PC-3 (cell line): ENCODE results near the gene SPINK13. TPM values are rescaled to one million over a fixed set of nuclear protein-coding genes. Genes with fewer than 3 reads are reported as not detected.
A peak's percentile ranks its signal among the peaks of the same experiment; 100 is the strongest.

Experiments used
- ATAC-seq: fragments of 200-7000 bp; cut with Tn5 transposase; 2 replicates; pipeline ENCODE4 v1.9.1; 2020; ENCODE audit warnings: mild to moderate bottlenecking, moderate library complexity
- BruUV-seq: library from RNA; stranded (reverse); fragments of 400-500 nt; replicated peaks from 2 replicates; lab custom pipeline; 2021; lab: Mats Ljungman, UMichigan
- CTCF ChIA-PET: fragments of 300-600 bp; sonication (Branson Sonifier 250); formaldehyde crosslinking; loops from one replicate; lab custom pipeline; 2022; ENCODE audit warnings: antibody characterized with exemption; lab: Charles Lee
- POLR2A ChIA-PET: fragments of 300-600 bp; sonication (Branson Sonifier 250); formaldehyde crosslinking; loops from one replicate; lab custom pipeline; 2022; ENCODE audit warnings: antibody characterized with exemption; ENCODE audit not compliant: unreplicated experiment; lab: Charles Lee
- DNase-seq: peaks from one replicate; pipeline ENCODE4 v3.0.0-alpha.2; 2015
- H2AFZ ChIP-seq: fragments of 300-600 bp; sonication (generic); 2 replicates; pipeline ENCODE4 v1.6.0; 2016; ENCODE audit warnings: antibody characterized with exemption, low read length
- H3F3A ChIP-seq: fragments of 300-600 bp; sonication (generic); one replicate; pipeline ENCODE4 v1.6.0; 2017; ENCODE audit warnings: antibody characterized with exemption, low read length, control low read depth, mild to moderate bottlenecking; ENCODE audit not compliant: unreplicated experiment
- H3K27ac ChIP-seq: fragments of 300-600 bp; sonication (generic); 2 replicates; pipeline ENCODE4 v1.5.1; 2016; ENCODE audit warnings: mild to moderate bottlenecking, low read length
- H3K27me3 ChIP-seq: fragments of 300-600 bp; sonication (generic); 2 replicates; pipeline ENCODE4 v1.6.1; 2016; ENCODE audit warnings: low read length, mixed read lengths
- H3K36me3 ChIP-seq: fragments of 300-600 bp; sonication (generic); 2 replicates; pipeline ENCODE4 v1.6.1; 2016; ENCODE audit warnings: low read depth, mixed run types, low read length, mixed read lengths
- H3K4me1 ChIP-seq: fragments of 300-600 bp; sonication (generic); 2 replicates; pipeline ENCODE4 v1.5.1; 2016; ENCODE audit warnings: low read length; ENCODE audit not compliant: insufficient read depth
- H3K4me2 ChIP-seq: fragments of 300-600 bp; sonication (generic); 2 replicates; pipeline ENCODE4 v1.6.0; 2016; ENCODE audit warnings: low read length
- H3K4me3 ChIP-seq: fragments of 300-600 bp; sonication (generic); 2 replicates; pipeline ENCODE4 v1.5.1; 2016; ENCODE audit warnings: mild to moderate bottlenecking, low read length, mixed read lengths
- H3K79me2 ChIP-seq: fragments of 300-600 bp; sonication (generic); 2 replicates; pipeline ENCODE4 v1.6.1; 2017; ENCODE audit warnings: low read length, mixed read lengths
- H3K9ac ChIP-seq: fragments of 300-600 bp; sonication (generic); 2 replicates; pipeline ENCODE4 v1.6.0; 2016; ENCODE audit warnings: mild to moderate bottlenecking, low read length
- H3K9me2 ChIP-seq: fragments of 300-600 bp; sonication (generic); replicated peaks from 2 replicates; pipeline ENCODE4 v1.6.1; 2016; ENCODE audit warnings: mixed run types, low read length, mixed read lengths
- H3K9me3 ChIP-seq: fragments of 300-600 bp; sonication (generic); 2 replicates; pipeline ENCODE4 v1.6.1; 2016; ENCODE audit warnings: low read length, mixed read lengths
- H4K20me1 ChIP-seq: fragments of 300-600 bp; sonication (generic); 2 replicates; pipeline ENCODE4 v1.6.1; 2016; ENCODE audit warnings: low read length, mixed read lengths
- EZH2 ChIP-seq: fragments of 300-600 bp; sonication (generic); IDR thresholded peaks from one replicate; pipeline ENCODE4 v1.6.1; 2017; ENCODE audit warnings: antibody characterized with exemption, mild to moderate bottlenecking, low read length; ENCODE audit not compliant: unreplicated experiment
- EZH2phosphoT487 ChIP-seq: fragments of 300-600 bp; sonication (generic); IDR thresholded peaks from 2 replicates; pipeline ENCODE4 v1.6.1; 2018; ENCODE audit warnings: mild to moderate bottlenecking, antibody characterized with exemption, low read length, borderline replicate concordance
- intact Hi-C: fragments of 100-400 bp; cut with micrococcal nuclease; formaldehyde crosslinking; loops from 2 replicates; pipeline ENCODE4 v1.9.0; 2023
- total RNA-seq: library from RNA; depleted of rRNA; stranded (reverse); fragments of >200 nt; gene quantifications from 2 replicates; pipeline ENCODE4 v1.2.3, GENCODE V29; 2014
- TF ChIP-seq, protein P1 (sequence below): fragments of 300-600 bp; sonication (generic); conservative IDR thresholded peaks from 2 replicates; pipeline ENCODE4 v1.5.1; 2017; ENCODE audit warnings: antibody characterized with exemption, low read depth, mild to moderate bottlenecking, low read length

Gene SPINK13
- total RNA-seq, 1 experiment from 2014 or later = not detected

DNA sequence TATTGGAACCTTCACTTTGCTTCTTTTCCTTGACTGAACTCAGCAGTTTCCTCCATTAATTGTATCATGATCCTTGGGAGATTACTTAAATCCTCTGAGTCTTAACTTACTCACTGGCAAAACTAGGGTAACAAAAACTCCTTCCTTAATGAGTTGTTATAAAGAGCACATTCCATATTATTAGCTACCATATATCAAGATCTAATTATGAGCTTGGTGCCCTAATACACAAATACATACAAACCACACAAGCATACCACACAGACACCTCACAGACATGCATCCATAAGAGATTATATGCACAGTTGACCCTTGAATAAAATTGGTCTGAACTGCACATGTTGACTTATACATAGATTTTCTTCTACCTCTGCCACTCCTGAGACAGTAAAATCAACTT is 41.2 kb downstream of the SPINK13 start:
- H3K4me2 ChIP-seq = no peak overlapping the region
- no peaks in the 10 kb centered on the region for H3K9me3 ChIP-seq
- H3K9me2 ChIP-seq = no peaks in the 10 kb centered on the region
- H3K9ac ChIP-seq = no peak overlapping the region
- intact Hi-C loops = no loop called here
- no peak overlapping the region for H2AFZ ChIP-seq
- H3K4me1 ChIP-seq = peaks cover 10% of the 10 kb centered on the region; the same call in 1 of the 2 replicates
- no peaks in the 10 kb centered on the region for H3K27me3 ChIP-seq
- no TSS peak for BruUV-seq
- H4K20me1 ChIP-seq = no peaks in the 10 kb centered on the region
- no peak overlapping the region for H3K4me3 ChIP-seq
- no peak overlapping the region for H3K27ac ChIP-seq
- ATAC-seq (no peak), DNase-seq (no peak)
- no peaks in the 10 kb centered on the region for H3K36me3 ChIP-seq
- CTCF ChIA-PET = no interaction called here
- no peaks in the 10 kb centered on the region for H3F3A ChIP-seq
- TF ChIP-seq EZH2 (no peak), EZH2phosphoT487 (no peak)
- TF ChIP-seq, protein P1, sequence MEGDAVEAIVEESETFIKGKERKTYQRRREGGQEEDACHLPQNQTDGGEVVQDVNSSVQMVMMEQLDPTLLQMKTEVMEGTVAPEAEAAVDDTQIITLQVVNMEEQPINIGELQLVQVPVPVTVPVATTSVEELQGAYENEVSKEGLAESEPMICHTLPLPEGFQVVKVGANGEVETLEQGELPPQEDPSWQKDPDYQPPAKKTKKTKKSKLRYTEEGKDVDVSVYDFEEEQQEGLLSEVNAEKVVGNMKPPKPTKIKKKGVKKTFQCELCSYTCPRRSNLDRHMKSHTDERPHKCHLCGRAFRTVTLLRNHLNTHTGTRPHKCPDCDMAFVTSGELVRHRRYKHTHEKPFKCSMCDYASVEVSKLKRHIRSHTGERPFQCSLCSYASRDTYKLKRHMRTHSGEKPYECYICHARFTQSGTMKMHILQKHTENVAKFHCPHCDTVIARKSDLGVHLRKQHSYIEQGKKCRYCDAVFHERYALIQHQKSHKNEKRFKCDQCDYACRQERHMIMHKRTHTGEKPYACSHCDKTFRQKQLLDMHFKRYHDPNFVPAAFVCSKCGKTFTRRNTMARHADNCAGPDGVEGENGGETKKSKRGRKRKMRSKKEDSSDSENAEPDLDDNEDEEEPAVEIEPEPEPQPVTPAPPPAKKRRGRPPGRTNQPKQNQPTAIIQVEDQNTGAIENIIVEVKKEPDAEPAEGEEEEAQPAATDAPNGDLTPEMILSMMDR = no peak
- H3K79me2 ChIP-seq = no peaks in the 10 kb centered on the region
- POLR2A ChIA-PET = no interaction called here

- no peak overlapping the region for H3K27ac ChIP-seq
- no peaks in the 10 kb centered on the region for H3F3A ChIP-seq
- H3K9ac ChIP-seq = no peak overlapping the region
- no peaks in the 10 kb centered on the region for H3K9me2 ChIP-seq
- H3K4me1 ChIP-seq = peaks cover 10% of the 10 kb centered on the region; the same call in 1 of the 2 replicates
- no peaks in the 10 kb centered on the region for H3K36me3 ChIP-seq
- H3K9me3 ChIP-seq = no peaks in the 10 kb centered on the region
- ChIA-PET CTCF (interaction anchor here (0.5 to 0.7 kb wide), 2 partner anchors 17 to 68 kb away, joined by 3 read pairs; no protein-coding TSS in a partner anchor), POLR2A (no interaction called here)
- TF ChIP-seq, protein P1 = no peak
- intact Hi-C loops = no loop called here
- peak overlapping the region; percentile 7; the same call in 1 of the 2 replicates for H2AFZ ChIP-seq
- no peaks in the 10 kb centered on the region for H4K20me1 ChIP-seq
- no peaks in the 10 kb centered on the region for H3K79me2 ChIP-seq
- H3K27me3 ChIP-seq = no peaks in the 10 kb centered on the region
- 0 out of 2 replicates have a peak overlapping the region, but pooled peaks have one; percentile 2 for H3K4me2 ChIP-seq
- no TSS peak for BruUV-seq
- H3K4me3 ChIP-seq = no peak overlapping the region
- ATAC-seq (peak; percentile 9; the same call in 1 of the 2 replicates), DNase-seq (peak; percentile 23)
Measured at GRCh38 chr5:148311484-148311883, 42.9 kb downstream of the SPINK13 start.

- H3K27ac ChIP-seq = no peak within 1 kb of the TSS
- H3K4me2 ChIP-seq = peak within 1 kb of the TSS; percentile 2; the same call in 1 of the 2 replicates
- intact Hi-C loops = no loop called here
- peak within 1 kb of the TSS; percentile 7 for H2AFZ ChIP-seq
- no peaks in the 10 kb centered on the region for H4K20me1 ChIP-seq
- H3K4me1 ChIP-seq = peaks cover 10% of the 10 kb centered on the region; the same call in 1 of the 2 replicates
- H3K36me3 ChIP-seq = no peaks in the 10 kb centered on the region
- ChIA-PET POLR2A (no interaction called here), CTCF (interaction anchor here (0.5 kb wide), 1 partner anchor 67 kb away, joined by 3 read pairs; no protein-coding TSS in a partner anchor)
- H3K9ac ChIP-seq = no peak within 1 kb of the TSS
- ATAC-seq = peak; percentile 42; the same call in 1 of the 2 replicates
- H3K27me3 ChIP-seq = no peaks in the 10 kb centered on the region
- H3F3A ChIP-seq = no peaks in the 10 kb centered on the region
- TF ChIP-seq, protein P1 = no peak
- TF ChIP-seq EZH2 = no peak
- TF ChIP-seq EZH2phosphoT487 = no peak
- no peak within 1 kb of the TSS for H3K4me3 ChIP-seq
- peak; percentile 47 for DNase-seq
- no TSS peak for BruUV-seq
- H3K9me2 ChIP-seq = no peaks in the 10 kb centered on the region
- no peaks in the 10 kb centered on the region for H3K9me3 ChIP-seq
- no peaks in the 10 kb centered on the region for H3K79me2 ChIP-seq
Measured at GRCh38 chr5:148312153-148312552, 43.6 kb downstream of the SPINK13 start, which contains the start of gene SPINK7. Gene SPINK7 (plus strand): TSS chr5:148312423. CDS start chr5:148312484, 61 bp downstream.
